ENCODE data around the gene ZNF697.

GRCh38 chr1:119689511-119689910 is 41.4 kb upstream of the ZNF697 start:
- TF ChIP-seq, protein P1, sequence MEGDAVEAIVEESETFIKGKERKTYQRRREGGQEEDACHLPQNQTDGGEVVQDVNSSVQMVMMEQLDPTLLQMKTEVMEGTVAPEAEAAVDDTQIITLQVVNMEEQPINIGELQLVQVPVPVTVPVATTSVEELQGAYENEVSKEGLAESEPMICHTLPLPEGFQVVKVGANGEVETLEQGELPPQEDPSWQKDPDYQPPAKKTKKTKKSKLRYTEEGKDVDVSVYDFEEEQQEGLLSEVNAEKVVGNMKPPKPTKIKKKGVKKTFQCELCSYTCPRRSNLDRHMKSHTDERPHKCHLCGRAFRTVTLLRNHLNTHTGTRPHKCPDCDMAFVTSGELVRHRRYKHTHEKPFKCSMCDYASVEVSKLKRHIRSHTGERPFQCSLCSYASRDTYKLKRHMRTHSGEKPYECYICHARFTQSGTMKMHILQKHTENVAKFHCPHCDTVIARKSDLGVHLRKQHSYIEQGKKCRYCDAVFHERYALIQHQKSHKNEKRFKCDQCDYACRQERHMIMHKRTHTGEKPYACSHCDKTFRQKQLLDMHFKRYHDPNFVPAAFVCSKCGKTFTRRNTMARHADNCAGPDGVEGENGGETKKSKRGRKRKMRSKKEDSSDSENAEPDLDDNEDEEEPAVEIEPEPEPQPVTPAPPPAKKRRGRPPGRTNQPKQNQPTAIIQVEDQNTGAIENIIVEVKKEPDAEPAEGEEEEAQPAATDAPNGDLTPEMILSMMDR (conservative IDR thresholded peaks at IDR 0.05), result no peak
- TF ChIP-seq EZH2 (IDR thresholded peaks at IDR 0.05; ENCODE audit: low read depth), result no peak
